Islet precursor cell (in vitro differentiated cells): ENCODE measurements around the gene PPIB.

Source experiments
- DNase-seq: peaks from one replicate; pipeline ENCODE4 v3.0.0-alpha.2; 2018

PPIB gene

DNA sequence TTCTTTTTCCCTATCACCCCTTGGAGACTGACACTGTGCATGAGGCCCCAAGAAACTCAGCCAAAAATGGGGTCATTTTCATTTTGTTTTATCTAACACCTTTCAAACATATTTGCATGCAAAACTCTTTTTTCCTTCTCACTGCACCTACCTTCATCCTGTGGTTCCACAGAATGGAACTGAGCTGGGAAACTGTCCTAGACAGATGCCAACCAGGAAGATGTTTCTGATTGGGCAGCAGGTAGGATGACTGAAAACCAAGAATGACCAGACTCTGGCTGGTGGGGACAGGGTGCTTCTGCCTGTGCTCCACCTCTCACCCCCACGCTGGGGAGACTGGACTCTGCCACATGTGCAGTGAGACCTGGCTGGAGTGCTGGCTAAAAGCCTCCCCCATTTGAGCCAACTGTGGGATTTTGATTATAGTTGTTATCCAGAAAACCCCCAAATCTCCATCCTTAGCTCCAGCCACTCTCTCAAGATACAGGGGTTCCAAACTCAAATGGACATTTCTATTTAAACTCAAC lies 5.2 kb downstream of the PPIB start:
- no peak for DNase-seq

DNA sequence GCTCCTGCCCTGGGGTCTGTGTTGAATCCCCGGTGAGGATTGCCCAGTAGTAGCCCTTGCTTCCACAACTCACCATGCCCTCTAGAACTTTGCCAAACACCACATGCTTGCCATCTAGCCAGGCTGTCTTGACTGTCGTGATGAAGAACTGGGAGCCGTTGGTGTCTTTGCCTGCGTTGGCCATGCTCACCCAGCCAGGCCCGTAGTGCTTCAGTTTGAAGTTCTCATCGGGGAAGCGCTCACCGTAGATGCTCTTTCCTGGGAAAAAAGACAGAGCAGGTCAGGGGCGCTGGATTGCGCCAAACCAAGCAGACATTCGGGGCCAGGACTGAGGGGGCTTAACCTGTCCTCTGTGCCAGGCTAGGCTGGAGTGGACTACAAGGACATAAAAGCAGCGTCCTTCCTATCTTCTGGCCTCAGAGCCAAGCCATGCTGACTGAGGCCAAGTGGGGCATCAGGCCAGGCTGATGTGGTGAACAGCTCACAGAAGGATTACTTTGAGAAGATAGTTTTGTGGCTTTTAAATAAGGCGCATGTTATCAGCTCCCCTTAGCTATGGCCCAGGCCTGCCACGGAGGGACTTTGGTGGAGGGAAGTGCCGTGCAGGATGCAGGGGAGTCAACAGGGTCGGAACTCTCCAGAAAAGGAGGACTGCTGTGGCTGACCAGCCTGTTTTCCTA lies 6.0 kb downstream of the PPIB start:
- DNase-seq: no peak

DNA sequence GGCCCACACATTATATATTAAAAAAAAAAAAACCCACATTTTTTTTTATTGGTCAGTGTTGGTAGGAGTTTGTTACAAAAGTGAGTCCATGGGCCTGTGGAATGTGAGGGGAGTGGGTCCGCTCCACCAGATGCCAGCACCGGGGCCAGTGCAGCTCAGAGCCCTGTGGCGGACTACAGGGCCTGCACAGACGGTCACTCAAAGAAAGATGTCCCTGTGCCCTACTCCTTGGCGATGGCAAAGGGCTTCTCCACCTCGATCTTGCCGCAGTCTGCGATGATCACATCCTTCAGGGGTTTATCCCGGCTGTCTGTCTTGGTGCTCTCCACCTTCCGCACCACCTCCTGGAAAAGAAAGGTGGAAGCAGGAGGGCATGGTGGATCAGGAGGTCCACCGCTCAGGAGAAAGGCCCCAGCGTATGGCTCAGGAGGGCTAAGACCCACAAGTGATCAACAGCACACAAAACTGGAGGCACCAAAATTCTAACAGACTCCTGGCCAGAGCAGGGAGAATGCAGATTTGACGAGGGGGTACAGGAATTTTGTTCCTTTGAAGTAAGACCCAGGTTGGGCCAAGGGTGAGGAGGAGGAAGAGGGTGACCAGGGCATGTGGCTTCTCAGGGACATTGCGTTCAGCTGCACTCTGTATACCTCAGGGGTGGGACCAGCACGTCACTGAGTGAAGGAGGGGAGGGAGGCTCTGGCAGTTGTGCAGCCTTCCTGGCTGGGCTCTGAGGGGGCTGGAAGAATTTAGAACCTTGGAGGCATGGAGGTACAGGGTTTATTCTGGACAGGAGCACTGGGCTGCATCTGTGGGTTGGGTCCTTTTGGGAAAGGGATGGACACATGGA lies 6.8 kb downstream of the PPIB start:
- no peak for DNase-seq

DNA sequence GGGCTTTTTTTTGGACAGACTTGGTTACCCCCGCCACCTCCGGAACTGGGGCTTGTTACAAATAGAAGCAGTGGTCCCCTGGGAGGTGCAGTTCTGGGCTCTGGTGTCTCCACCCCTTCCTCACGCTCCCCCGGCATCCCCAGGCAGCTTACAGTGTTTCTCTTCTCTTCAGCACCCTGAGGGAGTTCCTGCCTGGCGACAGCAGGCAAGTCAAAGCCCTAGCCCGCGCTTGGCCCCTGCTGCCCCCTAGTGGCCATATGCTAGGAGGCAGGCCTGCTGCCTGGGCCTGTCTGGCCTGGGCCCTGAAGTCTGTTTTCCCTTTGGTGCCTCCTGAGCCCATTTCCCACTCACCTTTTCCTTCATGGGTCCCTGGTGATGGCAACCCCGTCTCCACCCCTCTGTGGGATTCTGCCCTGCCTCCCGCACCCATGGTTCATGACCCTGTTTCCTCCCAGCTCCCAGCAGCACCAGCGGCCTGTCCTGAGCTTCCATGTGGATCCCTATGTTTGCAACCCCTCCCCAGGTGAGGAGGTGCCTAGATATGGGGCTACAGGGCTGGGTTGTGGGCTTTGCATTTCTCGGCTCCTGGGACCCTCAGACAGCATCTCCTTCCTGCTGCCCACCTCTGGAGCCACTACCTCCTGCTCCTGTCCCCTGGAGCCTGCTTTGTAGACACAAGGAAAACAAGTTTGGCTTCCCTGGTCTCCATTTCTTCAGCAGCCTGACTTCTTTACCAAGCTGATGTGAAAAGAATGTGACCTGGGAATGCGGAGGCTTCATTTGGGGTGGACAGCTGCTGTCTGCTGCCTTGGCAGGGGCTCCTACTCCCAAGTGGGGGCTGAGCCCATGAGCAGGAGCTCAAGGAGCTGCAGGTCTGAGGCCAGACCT lies 9.1 kb downstream of the PPIB start:
- DNase-seq: peak; percentile 97

DNA sequence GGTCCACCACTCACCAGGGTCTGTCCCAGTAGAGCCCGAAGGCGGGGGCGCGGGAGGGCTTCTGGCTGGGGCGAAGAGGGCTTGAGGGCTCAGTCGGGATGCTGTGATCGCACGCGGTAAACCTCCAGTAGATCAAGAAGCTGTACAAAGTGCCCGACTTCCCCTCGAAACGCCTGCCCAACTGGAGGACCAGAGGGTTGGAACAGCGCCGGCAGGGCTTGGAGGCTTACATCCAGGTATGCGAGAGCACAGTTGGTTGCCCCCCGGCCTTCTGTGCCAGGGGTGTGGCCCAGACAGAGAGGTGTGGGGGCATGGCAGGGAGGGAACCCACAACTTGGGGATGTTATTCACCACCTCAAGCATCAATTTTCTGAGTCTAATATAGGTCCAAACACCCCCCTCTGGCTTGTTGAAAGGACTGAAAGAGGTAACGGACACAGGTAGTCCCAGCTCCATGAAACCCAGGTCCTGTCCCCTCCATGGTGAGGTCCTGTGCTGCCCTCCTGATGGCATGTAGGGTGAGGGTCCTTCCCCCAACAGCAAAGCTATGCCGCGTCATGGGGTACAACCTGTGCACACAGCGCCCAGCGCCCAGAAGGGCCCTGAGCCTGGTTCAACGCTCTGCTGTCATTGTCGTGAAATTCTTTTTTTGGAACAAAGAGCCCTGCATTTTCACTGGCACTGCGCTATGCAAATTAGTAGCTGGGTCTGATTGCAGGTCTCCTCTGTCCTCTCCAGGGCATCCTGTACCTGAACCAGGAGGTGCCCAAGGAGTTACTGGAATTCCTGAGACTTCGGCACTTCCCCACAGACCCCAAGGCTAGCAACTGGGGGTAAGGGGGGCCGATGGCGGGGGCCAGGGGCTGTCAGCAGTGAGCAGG lies 10.1 kb downstream of the PPIB start:
- DNase-seq: no peak

DNA sequence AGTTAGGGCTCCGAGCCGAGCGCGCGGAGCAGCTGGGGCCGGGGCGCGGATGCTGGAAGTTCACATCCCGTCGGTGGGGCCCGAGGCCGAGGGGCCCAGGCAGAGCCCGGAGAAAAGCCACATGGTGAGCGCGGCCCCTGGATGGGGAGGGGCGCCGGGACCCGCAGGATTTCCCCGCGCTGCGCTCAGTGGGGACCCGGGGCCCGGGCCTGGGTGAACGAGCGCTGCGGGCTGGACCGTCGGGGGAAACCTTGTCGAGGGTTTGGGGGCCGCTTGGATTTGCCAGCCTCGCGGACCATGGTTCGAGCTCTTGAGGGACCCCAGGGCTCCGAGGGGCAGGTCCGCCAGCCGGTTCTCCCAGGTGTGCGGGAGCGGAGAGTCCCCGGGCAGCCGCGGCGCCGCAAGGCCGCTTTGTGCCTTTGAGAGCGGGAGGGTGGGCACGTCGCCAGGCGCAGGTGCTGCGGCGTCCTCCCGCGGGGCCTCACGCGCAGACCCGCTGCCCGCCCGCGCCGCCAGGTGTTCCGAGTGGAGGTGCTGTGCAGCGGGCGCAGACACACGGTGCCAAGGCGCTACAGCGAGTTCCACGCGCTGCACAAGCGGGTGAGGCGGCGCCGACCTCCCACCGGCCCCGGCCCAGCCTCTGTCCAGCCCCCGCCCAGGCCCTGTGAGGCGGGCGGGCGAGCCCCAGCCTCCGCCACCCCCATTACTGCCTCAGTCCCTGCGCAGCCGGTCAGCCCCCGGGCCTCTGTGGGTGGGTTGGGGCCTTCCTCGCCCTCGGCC lies 10.9 kb downstream of the PPIB start, which contains the start of gene SNX22:
Gene SNX22 (plus strand): TSS at position 5 of the 780 bp plus-strand sequence. CDS start 45 bp downstream, at position 50.
- DNase-seq: no peak

DNA sequence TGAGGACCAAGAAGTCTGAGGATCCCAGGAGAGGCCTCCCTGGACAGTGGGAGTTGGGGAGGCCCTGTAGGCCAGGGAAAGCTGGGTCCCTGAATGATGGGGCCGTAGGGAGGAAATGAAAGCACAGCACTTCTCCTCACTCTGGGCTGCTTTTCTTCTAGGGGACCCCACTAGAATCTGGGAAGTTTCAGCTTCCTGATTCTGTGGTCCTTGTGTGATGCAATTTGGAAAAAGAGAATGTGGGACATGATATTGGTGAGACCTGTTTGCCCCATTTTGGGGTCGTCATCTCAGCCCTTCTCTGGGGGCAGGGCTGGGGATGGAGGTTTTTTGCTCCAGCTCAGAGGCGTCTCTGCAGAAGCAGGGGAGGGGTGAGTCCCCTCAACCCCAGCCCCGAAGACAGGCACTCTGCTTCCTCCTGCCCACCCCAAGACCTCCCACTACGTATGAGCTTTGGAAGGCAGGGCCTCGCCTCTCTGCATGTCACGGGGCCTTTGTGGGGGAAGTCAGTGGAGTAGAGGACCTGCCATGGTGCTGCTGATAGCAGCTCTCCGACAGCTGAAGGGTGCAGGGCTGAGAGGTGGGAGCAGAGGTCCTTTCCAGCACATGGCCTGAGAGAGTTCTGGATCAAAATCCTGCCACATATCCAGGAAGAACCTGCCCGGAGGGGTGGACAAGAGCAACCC lies 12.8 kb downstream of the PPIB start:
- no peak for DNase-seq

DNA sequence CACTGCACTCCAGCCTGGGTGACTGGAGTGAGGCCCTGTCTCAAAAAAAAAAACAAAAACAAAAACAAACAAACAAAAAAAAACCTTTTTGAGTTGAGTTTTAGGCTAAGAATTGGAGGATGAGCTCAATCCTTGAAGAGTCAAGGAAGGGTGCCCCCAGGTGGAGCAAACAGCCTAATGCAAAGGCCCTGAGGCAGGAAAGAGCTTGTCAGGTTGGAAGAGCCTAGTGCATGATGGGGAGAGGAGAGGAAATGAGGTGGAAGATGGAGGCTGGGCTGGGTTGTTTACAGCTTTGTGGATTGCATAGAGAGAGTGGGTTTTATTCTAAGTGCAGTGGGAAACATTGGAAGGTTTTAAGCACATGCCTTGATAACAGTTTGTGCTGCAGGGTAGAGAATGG lies 13.4 kb downstream of the PPIB start:
- no peak for DNase-seq

DNA sequence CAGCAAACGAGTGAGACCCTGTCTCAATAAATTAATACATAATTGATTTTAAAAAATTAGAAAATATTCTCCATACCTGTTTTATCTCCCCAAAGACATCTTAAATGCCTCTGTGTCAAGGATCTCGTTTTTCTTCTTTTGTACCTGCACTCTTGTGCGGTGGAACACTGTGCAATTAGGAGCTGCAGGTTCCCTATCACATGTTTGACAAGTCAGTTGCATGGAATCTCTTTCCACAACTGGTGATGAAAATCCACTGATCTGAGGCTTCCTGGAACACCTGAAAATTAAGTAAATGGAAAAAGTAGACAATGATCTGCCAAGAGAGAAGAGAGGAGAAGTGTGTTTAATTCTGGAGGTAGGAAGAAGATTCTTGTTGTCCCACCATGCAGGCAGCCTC lies 14.2 kb downstream of the PPIB start:
- no peak for DNase-seq

DNA sequence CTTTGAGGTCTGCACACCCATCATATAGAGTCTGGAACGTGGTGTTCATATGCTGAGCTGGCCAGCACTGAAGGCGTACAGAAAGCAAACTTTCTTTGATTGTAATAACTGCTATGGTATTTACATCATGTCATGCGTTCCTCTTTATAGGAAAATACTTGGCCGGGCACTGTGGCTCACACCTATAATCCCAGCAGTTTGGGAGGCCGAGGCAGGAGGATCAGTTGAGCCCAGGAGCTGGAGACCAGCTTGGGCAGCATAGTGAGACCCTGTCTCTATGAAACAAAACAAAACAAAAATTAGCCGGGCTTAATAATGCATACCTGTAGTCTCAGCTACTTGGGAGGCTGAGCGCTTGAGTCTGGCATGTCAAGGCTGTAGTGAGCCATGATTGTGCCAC lies 14.7 kb downstream of the PPIB start:
- DNase-seq: no peak

DNA sequence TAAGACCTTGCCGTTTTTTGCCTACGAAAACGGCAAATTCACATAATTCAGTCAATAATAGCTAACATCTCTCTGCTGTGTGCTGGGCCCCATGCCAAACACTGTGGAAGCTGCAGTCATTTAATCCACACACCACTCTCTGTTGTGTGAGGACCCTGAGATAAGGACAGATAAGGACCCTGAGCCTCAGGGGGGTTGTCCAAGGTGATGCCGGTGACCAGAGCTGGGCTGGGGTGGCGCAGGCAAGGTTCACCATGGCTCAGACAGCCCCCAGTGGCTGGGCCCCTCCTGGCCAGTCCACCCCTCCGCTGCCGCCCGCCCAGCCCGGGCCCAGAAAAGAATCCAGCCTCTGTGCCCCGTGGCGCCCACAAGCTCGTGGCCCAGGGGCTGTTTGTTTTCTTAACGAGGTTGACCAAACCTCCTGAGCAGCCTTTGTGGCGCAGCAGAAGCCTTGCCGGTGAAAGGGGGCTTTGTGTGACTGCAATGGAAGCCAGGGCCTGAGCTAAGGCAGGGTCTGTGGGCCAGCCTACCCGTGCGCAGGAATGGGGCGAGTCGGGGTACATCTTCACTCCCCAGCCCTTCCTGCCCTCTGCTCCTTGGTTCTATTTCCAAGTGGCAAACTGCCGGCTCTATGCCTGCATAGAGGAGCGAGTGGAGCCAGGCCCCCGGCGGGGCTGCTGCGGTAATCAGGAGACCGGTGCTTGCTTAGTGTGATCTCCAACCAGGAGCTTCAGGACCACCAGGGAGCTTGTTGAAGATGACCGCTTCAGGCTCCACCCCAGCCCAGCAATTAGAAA lies 15.7 kb downstream of the PPIB start:
- DNase-seq: no peak

DNA sequence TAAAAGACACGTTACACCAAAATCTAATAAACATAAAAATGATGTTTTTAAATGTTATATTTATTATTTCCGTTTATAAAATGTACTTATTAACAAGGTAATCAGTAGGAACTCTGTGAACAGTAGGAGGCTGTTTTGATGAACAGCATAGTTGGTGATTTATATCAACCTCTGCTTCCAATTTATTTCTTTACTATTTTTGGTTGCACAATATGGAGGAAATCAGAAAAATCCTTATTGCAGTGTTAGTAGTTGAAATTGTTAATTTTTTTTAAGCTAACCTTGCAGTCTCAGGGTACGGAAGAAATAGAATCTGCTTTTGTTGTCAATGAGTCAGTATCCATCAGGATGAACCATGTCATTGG lies 16.3 kb downstream of the PPIB start:
- no peak for DNase-seq

DNA sequence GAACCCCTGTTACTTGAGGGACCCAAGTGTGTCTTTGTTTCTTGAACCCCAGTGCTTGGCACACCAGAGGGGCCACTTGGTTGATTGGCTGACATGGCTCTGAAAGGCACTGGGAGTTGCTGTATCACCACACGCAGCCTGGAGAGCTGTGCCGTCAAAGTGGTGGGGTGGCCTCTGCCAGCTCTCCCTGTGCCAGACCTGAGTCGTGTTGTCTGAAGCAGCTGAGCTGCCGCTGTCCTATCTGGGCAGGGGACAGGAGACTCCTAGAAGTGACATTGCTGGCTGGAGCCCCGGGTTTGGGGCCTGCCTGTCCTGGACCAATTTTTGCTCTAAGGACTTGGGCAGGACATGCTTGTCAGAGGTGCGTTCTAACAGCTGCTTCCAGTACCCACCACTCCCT lies 16.8 kb downstream of the PPIB start:
- DNase-seq: no peak

DNA sequence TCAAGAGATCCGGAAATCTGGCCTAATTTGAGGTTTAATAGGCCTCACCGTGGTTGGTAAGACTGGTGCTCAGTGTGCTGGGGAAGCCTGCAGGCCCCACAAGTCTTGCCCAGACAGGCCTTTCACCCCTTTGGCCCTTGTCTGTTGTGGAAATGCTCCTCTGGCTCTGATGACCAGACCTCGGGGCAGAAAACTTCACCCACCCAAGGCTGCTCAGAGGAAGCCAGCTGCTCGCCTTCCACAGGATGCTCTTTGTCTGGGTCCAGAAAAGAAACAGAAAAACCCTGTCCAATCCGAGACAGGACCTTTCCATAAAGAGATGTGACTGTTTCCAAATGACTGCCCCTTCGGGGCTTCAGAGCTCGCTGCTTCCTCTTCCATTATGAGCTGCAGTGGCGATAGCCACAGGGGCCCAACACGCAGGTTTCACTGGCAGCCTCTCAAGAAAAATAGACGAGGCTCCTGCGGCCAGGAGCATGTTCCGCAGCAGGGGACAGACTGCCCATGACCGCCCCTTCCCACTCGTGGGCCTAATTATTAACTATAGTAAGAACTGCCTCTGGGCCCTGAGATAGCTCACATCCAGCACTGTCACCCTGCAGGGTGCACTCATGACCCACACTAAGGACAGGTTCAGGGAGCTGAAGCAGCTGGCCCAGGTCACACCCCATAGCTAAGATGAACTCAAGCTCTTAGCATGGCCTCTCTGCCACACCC lies 18.1 kb downstream of the PPIB start:
- DNase-seq: no peak

DNA sequence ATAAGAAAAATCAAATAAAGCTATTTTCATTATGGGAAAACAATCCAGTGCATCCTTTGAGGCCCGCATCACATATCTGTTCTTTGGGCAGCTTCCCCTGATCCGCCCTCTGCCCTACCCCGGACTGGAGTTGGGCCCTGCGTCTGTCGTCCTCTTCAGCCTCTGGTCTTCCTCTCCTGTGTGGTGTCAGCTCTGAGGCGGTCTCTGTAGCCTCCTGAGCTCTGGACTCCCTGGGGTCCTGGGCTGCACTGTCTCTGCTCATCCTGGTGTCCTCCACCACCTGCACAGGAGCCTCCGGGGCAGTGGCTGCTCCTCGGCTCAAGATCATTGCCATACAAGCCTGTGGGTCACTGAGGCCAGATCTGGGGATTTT lies 18.6 kb downstream of the PPIB start:
- DNase-seq: peak; percentile 10

DNA sequence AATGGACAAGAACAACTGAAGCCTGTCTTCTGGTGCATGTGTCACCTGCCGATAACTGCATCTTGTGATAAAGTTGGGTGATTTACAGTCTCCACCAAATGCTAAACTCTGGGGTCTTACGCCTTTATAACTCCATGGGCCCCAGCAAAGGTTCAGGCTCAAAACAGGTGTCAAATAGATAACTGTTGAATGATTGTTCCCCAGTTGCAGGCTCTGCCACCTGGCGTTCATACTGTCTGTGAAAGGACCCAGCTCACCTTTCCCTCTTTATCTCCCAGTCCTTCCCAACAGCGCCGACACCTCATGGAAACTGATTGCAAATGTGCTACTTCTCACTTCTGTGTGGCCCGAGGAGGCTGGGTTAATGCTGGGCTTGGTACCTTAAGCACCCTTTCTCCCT lies 19.5 kb downstream of the PPIB start:
- DNase-seq: no peak

DNA sequence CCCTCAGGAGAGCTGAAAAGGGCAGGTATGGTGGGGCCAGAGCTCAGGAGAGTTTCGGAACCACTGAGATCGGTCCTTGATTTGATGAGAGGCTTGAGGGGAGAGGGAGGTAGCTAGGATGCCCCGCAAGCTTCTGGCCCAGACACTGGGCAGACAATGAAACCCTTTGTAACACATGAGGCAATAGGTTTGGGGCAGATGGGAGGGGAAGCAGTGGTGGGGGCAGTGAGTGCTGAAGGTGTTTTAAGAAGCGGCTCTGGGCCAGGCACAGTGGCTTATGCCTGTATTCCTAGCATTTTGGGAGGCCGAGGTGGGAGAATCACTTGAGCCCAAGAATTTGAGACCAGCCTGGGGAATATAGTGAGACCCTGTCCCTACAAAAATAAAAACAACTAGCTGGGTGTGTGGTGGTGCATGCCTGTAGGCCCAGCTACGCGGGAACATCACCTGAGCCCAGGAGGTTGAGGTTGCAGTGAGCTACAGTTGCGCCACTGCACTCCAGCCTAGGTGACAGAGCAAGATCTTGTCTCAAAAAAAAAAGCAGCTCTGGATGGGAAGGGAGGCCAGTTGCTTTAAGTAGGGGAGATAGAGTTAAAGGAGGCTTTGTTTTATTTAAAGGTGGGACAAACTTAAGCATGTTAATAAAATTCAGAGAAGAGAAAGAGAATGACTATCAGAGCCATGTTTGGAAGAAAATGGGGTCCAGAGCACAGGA lies 20.9 kb downstream of the PPIB start:
- no peak for DNase-seq

DNA sequence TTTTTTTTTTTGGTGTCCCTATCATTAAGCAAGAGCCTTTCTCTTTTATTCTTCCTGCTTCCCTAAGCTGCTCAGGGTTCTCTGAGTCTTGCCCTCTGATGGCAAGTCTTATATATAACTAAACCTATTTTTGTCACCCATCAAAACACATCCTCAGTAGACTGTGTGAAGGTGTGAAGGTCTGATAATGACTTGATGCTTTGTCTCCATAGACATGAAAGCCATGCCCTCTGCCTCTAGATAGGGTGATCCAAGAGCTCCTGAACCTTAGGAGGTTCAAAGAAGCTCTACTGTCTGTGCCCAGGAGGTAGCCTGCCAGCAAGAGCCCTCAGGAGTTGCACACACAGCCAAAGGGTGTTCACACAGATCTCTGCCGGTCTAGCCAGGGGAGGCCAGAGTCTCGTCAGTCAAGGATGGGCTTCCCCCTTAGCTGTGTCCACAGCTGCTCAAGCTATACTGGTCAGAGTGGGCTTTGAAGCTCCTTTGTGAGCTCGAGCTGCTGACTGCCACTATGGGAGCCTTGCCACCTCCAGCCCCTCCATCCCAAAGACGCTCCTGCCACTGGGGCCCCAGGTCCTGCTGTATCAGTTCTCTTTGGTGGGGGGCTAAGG lies 24.4 kb downstream of the PPIB start:
- no peak for DNase-seq
